LNCAP (cell line): ENCODE measurements around the gene ADAMTS15.

Experiments used
- TF ChIP-seq, protein P1 (sequence below): fragments of 450-650 bp; IDR thresholded peaks from 2 replicates; pipeline ENCODE4 v1.5.1; 2017; ENCODE audit warnings: mild to moderate bottlenecking

Gene ADAMTS15

DNA sequence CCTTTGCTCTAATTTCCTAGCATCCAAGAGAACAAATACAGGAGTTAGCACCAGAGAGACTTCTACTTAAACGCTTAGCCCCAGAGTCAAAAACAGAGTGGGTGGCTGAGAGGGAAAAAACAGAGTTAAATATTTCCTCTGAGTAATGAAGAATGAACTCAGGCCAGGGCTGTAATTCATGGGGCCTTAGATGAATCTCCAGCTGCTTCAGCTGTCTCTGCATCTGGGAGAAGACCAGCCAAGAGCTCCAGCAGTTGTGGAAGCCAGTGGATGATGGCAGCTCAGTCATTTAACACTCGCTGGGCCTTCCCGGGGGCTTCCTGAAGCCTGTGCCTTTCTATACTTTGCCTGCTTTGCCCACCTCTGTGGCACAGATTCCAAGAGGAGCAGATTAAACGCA, 5.7 kb upstream of the ADAMTS15 start:
- TF ChIP-seq, protein P1, sequence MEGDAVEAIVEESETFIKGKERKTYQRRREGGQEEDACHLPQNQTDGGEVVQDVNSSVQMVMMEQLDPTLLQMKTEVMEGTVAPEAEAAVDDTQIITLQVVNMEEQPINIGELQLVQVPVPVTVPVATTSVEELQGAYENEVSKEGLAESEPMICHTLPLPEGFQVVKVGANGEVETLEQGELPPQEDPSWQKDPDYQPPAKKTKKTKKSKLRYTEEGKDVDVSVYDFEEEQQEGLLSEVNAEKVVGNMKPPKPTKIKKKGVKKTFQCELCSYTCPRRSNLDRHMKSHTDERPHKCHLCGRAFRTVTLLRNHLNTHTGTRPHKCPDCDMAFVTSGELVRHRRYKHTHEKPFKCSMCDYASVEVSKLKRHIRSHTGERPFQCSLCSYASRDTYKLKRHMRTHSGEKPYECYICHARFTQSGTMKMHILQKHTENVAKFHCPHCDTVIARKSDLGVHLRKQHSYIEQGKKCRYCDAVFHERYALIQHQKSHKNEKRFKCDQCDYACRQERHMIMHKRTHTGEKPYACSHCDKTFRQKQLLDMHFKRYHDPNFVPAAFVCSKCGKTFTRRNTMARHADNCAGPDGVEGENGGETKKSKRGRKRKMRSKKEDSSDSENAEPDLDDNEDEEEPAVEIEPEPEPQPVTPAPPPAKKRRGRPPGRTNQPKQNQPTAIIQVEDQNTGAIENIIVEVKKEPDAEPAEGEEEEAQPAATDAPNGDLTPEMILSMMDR, result no peak

DNA sequence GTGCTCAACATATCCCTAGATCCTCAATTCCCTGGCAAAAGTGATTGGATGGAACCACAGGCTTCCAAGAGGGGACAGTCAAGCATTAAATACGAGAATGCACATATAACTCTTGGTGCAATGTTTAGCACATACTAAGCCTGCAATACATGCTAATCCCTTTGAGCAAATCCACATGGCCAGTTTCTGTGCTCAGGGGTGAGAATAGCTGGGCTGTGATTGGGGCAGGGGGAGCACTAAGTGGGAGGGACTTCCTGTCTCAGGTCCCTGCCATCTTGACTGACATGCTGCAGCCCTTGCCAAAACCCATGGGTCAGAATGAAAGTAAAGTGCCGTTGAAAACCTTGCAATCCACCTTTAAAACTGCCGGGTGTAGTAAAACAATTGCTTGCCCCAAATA, 2.7 kb upstream of the ADAMTS15 start:
- TF ChIP-seq, protein P1, result no peak

DNA sequence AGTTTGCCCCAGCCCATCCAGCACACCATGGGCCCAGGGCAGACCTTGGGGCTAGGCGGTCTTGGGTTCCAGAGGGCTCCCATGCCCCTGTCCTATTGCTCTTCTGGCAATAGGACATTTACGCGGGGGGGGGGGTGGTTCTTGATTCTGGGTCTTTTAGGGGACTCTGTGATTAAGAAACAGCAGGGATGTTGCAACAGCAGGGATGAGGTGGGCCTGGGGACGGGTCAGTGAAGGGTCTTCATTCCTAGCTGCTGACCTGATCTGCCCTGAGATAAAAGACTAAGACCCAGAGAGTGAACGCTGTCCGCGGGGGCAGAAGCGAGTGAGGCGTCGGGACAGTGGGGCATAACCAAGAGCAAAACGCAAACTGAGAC, 418 bp upstream of the ADAMTS15 start:
- TF ChIP-seq, protein P1, result no peak

DNA sequence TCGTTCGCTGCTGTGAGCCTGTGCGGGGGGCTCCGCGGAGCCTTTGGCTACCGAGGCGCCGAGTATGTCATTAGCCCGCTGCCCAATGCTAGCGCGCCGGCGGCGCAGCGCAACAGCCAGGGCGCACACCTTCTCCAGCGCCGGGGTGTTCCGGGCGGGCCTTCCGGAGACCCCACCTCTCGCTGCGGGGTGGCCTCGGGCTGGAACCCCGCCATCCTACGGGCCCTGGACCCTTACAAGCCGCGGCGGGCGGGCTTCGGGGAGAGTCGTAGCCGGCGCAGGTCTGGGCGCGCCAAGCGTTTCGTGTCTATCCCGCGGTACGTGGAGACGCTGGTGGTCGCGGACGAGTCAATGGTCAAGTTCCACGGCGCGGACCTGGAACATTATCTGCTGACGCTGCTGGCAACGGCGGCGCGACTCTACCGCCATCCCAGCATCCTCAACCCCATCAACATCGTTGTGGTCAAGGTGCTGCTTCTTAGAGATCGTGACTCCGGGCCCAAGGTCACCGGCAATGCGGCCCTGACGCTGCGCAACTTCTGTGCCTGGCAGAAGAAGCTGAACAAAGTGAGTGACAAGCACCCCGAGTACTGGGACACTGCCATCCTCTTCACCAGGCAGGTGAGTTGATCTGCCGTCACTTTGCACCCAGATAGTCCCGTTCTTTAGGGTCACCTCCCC, 1.0 kb downstream of the ADAMTS15 start:
- TF ChIP-seq, protein P1, result no peak

DNA sequence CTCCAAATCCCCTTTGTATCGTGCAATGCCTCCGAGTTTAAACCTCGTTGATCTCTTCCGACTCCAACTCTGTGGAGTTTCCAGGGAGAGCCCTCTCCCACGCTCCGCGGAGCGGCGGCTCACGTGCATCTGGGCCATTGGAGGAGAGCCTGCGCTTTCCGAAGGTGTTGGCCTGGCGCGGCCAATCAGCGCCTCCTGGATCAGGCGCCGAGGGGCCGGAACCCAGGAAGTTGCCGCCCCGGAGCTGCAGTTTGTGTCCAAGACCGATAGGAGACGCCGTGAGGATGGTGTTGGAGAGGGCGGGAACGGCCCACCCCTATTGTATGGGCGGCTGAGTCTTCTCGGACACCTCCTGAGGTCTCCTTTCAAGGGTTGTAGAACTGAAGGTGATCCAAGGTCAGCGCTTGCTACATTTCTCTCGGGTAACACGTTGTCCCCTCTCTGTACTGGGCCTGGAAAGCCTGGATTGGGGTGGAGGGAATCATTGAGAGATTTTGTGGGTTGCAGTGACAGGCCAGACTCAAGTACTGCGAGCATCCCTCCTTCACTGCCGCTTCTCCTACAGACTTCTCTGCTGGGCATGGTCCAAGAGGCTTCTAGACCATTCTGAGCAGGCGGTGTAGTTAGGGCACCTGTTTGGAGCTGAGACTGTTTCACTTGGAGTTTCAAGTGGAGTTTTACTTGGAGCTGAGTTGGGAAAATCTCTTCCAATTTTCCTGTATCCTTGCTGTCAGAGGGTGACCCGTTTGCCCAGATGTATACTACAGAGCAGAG, 1.7 kb downstream of the ADAMTS15 start:
- TF ChIP-seq, protein P1, result no peak

DNA sequence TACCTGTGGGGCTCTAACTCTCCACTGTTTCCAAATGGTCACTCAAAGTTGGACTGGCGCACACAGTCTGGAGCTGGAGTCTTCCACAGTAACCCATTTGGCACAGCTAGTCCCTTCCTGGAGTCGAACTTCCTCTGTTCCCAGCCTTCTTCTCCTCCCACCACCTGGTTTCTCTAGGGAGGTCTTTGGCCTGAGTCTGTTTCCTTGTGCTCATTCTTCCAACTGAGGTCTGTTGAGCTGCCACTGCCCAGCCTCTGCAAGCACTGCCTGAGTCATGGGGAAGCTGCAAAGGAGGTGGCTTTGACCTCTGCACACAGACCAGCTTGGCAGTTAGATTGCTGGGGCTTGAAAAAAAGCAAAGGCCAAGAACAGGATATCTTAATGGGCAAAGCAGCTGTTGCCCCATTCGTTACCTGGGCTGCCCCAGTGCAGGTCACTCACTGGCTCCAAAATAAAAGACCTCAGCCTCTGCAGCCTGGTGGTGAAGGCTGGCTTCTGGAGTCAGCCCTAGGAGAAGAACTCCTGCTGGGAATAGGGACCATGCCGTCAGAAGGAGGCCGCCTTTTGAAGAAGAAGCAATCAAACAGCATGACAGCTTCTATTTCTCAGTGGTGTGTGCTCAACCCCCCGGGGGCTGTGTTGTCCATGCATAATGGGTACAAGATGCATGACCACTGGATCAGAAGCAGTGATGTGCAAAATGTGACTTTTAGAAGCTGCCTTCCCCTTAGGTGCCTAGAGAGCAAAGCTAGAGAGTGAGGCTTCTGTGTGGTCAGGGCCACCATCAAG, 3.0 kb downstream of the ADAMTS15 start:
- TF ChIP-seq, protein P1, result no peak

DNA sequence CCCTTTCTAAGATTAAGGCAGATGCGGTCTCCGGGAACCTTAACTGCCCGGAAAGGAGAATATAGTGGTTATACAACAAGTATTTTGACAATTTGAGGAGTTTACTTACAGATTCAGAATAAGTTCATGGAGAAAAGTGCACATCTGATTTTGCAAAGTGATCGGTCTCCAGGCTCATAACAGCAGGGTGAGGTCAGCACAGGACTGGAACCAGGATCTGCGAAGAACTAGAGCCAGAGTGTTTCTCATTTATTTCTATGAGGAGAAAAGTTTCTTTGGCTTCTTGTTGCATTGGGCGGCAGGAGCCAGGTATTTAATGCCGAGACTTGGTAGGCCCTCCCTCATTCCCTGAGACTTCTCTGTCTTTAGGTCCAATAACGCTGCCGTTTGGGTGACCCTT, 3.7 kb downstream of the ADAMTS15 start:
- TF ChIP-seq, protein P1, result no peak
